Stimulated activated CD8-positive, alpha-beta memory T cell treated with anti-CD3 and anti-CD28 coated beads, Interleukin-12 subunit alpha, Interleukin-12 subunit beta, amount 100 ng/mL, for 4 hours (primary cell): ENCODE measurements around the gene HELT.
"Not testable (repeated sequence)": the region's sequence is repeated elsewhere in the genome, so short reads cannot be mapped to it uniquely, and the experiment has no call there.

Experiments
- DNase-seq: peaks from one replicate; pipeline ENCODE4 v3.0.0-alpha.2; 2020; ENCODE audit warnings: low read depth

The HELT gene

GRCh38 chr4:185017964-185018772, at the start of gene HELT:
Gene HELT (plus strand): TSS chr4:185018490. CDS start chr4:185018929, 439 bp downstream.
- DNase-seq = no peak

GRCh38 chr4:184968784-184969201, 49.5 kb upstream of the HELT start:
- no peak for DNase-seq

GRCh38 chr4:184969610-184970009, 48.7 kb upstream of the HELT start:
- DNase-seq = no peak

GRCh38 chr4:184972991-184973390, 45.3 kb upstream of the HELT start:
- no peak for DNase-seq

GRCh38 chr4:184976348-184976747, 41.9 kb upstream of the HELT start:
- DNase-seq = not testable (repeated sequence)

- DNase-seq = no peak
These were observed 40.5 kb upstream of the HELT start for GRCh38 chr4:184977747-184978146.

- DNase-seq = no peak
These were observed 40.1 kb upstream of the HELT start for GRCh38 chr4:184978211-184978610.

GRCh38 chr4:184979461-184980124, 38.7 kb upstream of the HELT start:
- no peak for DNase-seq

GRCh38 chr4:184980261-184980660, 38.0 kb upstream of the HELT start:
- DNase-seq = no peak

- peak; percentile 21 for DNase-seq
These were observed 34.5 kb upstream of the HELT start for GRCh38 chr4:184983672-184984356.

- DNase-seq = no peak
These were observed 30.7 kb upstream of the HELT start for GRCh38 chr4:184987493-184988031.

- DNase-seq = no peak
These were observed 29.7 kb upstream of the HELT start for GRCh38 chr4:184988611-184989010.

GRCh38 chr4:184989283-184989682, 29.0 kb upstream of the HELT start:
- not testable (repeated sequence) for DNase-seq

- DNase-seq = not testable (repeated sequence)
These were observed 28.2 kb upstream of the HELT start for GRCh38 chr4:184990131-184990530.

GRCh38 chr4:184991860-184992259, 26.4 kb upstream of the HELT start:
- no peak for DNase-seq

- no peak for DNase-seq
These were observed 25.9 kb upstream of the HELT start for GRCh38 chr4:184992422-184992821.

GRCh38 chr4:184993247-184993646, 25.0 kb upstream of the HELT start:
- DNase-seq = no peak

GRCh38 chr4:184994010-184994622, 24.2 kb upstream of the HELT start:
- no peak for DNase-seq

GRCh38 chr4:184994623-184995010, 23.7 kb upstream of the HELT start:
- no peak for DNase-seq

- DNase-seq = not testable (repeated sequence)
These were observed 20.6 kb upstream of the HELT start for GRCh38 chr4:184997656-184998055.

- no peak for DNase-seq
These were observed 15.5 kb upstream of the HELT start for GRCh38 chr4:185002784-185003183.
